HG03095 (cell line): ENCODE measurements around the gene MAPKBP1.
"Not testable (repeated sequence)": the region's sequence is repeated elsewhere in the genome, so short reads cannot be mapped to it uniquely, and the experiment has no call there.

Experiments used
- ATAC-seq: cut with Tn5 transposase; IDR thresholded peaks from one replicate; pipeline ENCODE4 v1.9.1; 2021; ENCODE audit warnings: moderate library complexity; ENCODE audit not compliant: unreplicated experiment

The MAPKBP1 gene

GRCh38 chr15:41825572-41826535 lies 51.6 kb downstream of the MAPKBP1 start:
- ATAC-seq: no peak

GRCh38 chr15:41827290-41827879 lies 53.1 kb downstream of the MAPKBP1 start:
- no peak for ATAC-seq

DNA sequence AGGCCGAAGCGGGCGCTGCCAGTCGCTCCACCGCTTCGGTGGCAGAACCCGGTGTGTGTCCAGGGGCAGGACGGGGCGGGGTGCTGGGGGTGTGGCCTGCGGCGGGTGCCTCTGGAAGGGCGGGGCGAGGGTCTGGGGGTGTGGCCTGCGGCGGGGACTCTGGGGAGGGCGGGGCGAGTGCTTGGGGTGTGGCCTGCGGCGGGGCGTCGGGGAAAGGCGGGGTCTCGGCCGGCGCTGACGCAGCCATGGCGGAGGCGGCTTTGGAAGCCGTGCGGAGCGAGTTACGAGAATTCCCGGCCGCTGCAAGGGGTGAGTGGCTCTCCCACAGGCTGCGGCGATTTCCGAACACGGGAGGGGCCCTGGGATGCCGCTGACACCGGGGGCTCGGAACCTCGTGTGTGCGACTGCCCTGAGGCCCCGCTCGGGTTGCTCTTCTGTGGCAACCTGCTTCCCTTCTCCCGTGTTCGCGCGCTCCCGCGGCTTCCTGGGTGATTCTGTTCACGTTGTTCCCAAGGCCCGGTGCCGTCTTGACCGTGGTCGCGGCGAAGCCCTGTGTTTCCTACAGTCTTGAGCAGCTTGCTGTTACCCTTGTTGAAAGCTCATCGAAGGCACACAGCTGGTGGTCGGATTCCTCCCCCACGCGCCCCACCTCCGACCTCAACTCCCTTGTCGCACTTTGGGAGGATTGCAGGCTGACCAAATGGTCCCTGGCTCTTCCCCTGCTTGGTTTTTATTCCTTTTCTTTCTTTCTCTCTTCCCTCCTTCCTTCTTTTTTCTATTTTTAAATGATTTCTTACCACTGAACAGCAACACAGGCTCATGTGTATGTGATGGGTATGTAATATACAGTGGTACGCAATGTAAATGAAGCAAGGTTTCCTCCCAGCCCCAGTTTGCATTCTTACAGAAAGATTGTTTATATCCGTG lies 53.9 kb downstream of the MAPKBP1 start, which contains the start of gene JMJD7:
JMJD7 (plus strand) TSS at position 213 of the 927 bp plus-strand sequence; CDS start at position 246, 33 bp downstream.
- peak; percentile 60 for ATAC-seq

- ATAC-seq: no peak
Observed at GRCh38 chr15:41828807-41829141, 54.5 kb downstream of the MAPKBP1 start.

DNA sequence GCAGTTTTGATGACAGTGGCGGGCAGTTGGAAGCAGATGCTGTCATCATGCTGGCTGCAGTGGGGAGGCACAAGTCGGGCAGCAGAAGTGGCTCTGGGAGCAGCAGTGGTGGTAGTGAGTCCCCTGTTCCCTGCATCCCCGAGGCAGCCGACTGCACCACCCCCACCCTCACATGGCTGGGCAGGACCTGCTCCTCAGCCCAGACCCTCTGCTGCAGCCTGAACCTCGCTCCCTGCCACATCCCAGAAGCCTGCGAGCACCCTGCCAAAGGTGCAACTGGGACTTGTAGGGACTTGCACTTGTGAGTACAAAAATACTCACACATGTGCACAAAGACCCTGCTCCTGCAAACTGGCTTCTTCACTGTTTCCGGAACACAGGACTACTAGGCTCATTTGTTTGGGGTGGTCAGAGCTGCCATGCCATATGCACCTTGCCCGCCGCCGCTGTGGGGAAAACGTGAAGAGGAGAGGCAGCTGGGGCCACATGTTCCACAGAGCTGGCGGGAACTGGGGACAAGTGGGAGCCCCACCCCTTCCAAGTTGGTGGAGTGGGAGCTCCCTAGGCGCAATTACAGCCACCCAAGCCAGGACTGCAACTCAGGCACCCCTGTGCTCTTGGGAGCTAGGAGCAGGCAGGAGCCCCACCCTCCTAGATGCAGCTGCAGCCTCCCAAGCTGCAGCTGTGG lies 55.8 kb downstream of the MAPKBP1 start:
- ATAC-seq: no peak

DNA sequence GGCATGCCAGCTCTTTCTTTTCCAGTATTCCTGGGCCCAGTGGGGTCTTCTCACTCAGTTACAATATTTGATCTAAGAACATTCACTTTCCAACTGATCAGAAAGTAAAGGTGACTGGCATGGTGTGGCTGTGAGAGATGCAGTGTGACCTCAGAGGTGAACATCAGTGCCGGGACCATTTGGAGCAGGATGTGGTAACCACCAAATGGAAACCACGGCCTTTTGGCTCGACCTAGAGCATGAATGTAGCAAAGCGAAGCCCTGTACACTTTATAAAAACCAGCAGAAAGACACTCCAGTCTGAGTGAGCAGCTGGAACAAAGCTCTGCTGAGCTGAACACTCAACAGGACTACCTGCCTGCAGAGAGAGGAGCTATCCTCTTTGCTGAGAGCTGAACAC lies 57.0 kb downstream of the MAPKBP1 start:
- ATAC-seq: not testable (repeated sequence)

GRCh38 chr15:41832208-41832607 lies 57.9 kb downstream of the MAPKBP1 start:
- no peak for ATAC-seq

DNA sequence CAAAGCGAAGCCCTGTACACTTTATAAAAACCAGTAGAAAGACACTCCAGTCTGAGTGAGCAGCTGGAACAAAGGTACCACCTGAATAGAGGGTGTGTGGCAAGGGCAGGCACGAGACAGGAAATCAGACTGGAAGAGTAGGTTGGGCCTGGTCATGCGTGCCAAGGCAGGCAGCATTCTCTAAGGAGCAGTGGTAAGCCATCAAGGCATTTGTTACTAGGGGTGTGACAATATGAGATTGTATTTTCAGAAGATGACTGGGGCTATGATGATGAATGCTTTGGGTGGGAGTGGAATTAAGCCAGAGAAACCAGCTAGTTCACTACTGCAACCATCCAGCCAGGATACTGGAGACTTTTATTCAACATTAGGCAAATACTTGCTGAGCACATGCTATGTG lies 58.6 kb downstream of the MAPKBP1 start:
- no peak for ATAC-seq

- no peak for ATAC-seq
Observed at GRCh38 chr15:41834096-41834495, 59.8 kb downstream of the MAPKBP1 start.

GRCh38 chr15:41836073-41836472 lies 61.8 kb downstream of the MAPKBP1 start:
- no peak for ATAC-seq

GRCh38 chr15:41836713-41837454 lies 62.6 kb downstream of the MAPKBP1 start:
- no peak for ATAC-seq

DNA sequence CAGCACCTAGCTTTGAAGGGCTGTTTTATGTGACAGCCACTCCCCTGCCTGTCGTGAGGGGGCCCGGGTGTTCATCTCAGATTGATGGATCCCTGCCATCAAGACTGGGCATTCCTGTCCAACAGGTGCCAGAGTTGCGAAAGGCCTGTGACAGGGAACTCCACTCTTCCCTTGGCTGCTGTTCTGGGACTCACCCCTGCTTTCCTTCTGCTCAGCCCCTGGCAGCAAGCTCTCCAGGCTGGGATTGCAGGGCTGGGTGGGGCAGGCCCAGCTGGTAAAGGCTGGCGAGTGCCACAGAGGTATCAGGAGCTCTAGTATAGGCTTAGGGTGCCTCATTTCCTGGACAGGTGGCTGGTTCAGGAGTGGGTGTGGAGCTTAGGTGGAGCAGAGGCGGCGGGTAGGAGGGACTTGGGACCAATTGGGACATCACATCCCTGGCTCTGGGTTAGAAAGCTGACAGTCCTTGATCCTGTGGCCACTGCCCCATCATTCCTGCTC lies 64.2 kb downstream of the MAPKBP1 start, which contains the start of gene PLA2G4B:
PLA2G4B (plus strand) TSS at position 448 of the 498 bp plus-strand sequence. CDS start 67 bp downstream, outside the sequence.
- ATAC-seq: no peak

GRCh38 chr15:41839781-41840491 lies 65.7 kb downstream of the MAPKBP1 start:
- ATAC-seq: no peak

DNA sequence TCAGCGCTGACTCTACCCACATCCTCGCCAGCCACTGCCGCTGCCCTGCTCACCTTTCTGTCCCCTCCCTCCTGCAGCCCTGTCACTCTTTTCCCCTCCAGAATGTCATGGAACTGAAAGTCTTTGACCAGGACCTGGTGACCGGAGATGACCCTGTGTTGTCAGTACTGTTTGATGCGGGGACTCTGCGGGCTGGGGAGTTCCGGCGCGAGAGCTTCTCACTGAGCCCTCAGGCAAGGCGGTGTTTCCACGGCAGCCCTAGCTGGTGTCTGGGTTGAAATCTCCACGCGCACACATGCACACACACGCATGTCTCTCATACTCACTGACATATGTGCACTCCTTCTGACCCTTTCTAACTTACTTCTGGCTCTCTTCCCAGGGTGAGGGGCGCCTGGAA lies 66.4 kb downstream of the MAPKBP1 start:
- no peak for ATAC-seq

DNA sequence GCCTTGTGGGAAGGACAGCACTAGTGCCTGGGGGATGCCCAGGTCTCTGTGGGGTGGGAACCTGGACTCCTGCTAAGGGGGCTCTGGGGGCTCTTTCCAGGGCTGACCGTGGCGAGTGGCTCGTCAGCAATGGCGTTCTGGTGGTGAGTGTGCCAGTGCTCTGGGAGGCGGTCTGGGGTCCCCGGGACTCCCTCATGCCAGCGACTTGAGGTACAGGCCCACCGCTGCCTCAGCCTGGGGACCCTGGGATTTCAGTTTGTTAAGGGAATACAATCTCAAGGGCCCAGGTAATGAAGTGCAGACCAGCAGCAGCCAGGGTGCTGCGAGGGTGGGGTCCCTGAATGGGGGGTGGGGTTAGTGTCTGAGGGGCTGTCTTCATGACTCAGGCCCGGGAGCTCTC lies 66.8 kb downstream of the MAPKBP1 start:
- no peak for ATAC-seq

DNA sequence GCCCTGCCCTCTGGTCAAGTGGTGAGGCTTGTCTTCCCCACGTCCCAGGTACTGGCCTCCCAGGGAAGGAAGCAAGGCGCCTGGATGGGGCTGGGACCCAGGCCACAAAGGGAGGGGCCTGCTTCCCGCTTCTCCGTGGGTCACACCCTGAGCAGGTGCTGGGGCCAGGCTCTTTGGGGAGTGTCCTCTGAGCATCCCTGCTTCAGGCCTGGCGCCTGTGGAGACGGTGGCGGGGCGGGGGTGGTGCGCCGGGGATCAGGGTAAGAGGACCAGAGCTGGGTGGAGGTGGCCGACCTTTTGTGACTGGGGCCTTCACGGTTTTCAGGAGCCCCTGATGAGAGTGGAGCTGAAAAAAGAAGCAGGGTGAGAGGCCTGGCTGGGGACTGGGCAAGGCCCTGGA lies 67.9 kb downstream of the MAPKBP1 start:
- no peak for ATAC-seq

- ATAC-seq: no peak
Observed at GRCh38 chr15:41843571-41843970, 69.3 kb downstream of the MAPKBP1 start.

DNA sequence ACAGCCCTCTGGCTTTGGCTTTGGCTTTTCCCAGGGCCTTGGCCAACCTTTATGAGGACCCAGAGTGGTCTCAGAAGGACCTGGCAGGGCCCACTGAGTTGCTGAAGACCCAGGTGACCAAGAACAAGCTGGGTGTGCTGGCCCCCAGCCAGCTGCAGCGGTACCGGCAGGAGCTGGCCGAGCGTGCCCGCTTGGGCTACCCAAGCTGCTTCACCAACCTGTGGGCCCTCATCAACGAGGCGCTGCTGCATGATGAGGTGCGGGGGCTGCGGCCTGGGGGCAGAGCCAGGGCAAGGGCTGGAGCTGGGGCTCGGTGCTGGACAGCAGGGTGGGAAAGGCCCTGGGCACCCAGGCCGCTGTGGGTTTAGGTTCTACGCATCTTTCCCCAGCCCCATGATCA lies 70.5 kb downstream of the MAPKBP1 start:
- ATAC-seq: no peak

DNA sequence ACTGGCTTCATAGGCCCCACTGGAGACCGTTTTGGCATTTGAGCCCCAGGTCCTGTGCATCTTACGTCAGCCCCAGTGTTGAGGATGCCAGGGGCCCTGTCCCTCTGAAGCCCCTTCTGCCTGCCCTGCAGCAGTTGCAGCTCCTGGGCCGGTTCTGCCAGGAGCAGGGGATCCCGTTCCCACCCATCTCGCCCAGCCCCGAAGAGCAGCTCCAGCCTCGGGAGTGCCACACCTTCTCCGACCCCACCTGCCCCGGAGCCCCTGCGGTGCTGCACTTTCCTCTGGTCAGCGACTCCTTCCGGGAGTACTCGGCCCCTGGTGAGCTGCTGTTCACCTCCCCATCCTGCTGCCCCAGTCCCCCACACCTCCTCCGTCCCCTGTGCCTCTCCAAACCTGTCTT lies 72.9 kb downstream of the MAPKBP1 start:
- no peak for ATAC-seq
